Testis (tissue), 2 donors: Measurements from ENCODE around the gene PLCB2.

ENCODE experiments used
- CTCF ChIP-seq, 3 experiments: fragments of 450-650 bp in 2 of 3; fragments of 200-600 bp in 1 of 3; sonication (generic) in 1 of 3; IDR thresholded peaks; one replicate each; pipeline ENCODE4 v1.5.1; 2016 to 2019; ENCODE audit warnings: antibody characterized with exemption in 3 of 3, mild to moderate bottlenecking in 2 of 3, moderate library complexity in 1 of 3
- POLR2A ChIP-seq: fragments of 450-650 bp; IDR thresholded peaks from one replicate; pipeline ENCODE4 v1.6.1; 2017; ENCODE audit warnings: antibody characterized with exemption, mild to moderate bottlenecking, moderate library complexity

GRCh38 chr15:40332113-40332781, 24.5 kb upstream of the PLCB2 start:
- TF ChIP-seq CTCF (IDR thresholded peaks at IDR 0.05) (no peak), POLR2A (no peak)
